ENCODE measurements around the gene SLIT3. TPM values are rescaled to one million over a fixed set of nuclear protein-coding genes. Genes with fewer than 3 reads are reported as not detected.

The SLIT3 gene
- total and polyA plus RNA-seq, 9 of the 15 experiments (the other 6 are each of a cell fraction or from before 2014, with no cell fraction given), result 0.01 to 0.04 TPM; not detected in 7

DNA sequence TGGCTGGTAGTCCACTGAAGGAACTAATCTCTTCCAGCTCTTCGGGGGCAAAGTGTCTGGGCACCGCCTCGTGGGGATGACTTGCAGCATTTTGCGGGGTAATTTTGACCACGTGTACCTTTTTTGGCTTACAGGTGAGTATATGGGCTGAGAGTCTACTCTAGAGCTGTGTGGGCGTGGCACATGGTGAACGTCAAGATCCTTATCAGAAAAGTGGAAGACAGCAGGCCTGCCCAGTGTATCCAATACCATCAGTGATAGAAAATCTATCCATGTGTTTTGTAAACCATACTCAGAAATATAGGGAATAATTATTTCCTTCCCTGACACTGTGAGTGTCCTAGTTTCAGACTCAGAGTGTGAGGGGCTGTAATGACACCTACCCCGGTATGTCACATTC is 148.5 kb downstream of the SLIT3 start:
- DNase-seq (ENCODE audit: extremely low read depth in 1 of 4, low spot score in 3 of 4) (no peak), FAIRE-seq (no peak), ATAC-seq (no peak)
- Histone ChIP-seq H3K4me1 (replicated peaks in 1 of 2; ENCODE audit: control insufficient read depth in 2 of 2, insufficient read depth in 2 of 2, low read length in 2 of 2) (no peaks in the 10 kb centered on the region), H3K9me1 (ENCODE audit: control insufficient read depth, insufficient read depth, low read length) (no peaks in the 10 kb centered on the region), H3K79me2 (ENCODE audit: control insufficient read depth, insufficient read depth, low read length) (no peaks in the 10 kb centered on the region), H3K27me3 (ENCODE audit: control insufficient read depth in 2 of 2, insufficient read depth in 2 of 2, low read length in 2 of 2) (no peaks in the 10 kb centered on the region), H3K4me2 (ENCODE audit: insufficient read depth, low read length) (no peak overlapping the region), H3K9ac (ENCODE audit: insufficient read depth in 1 of 2, low read depth in 2 of 2, low read length in 2 of 2) (no peak overlapping the region), H3K4me3 (no peak overlapping the region), H2AFZ (ENCODE audit: low read depth, low read length) (no peak overlapping the region), H3K9me3 (replicated peaks; ENCODE audit: control insufficient read depth, insufficient read depth, low read depth, low read length) (no peaks in the 10 kb centered on the region), H4K20me1 (replicated peaks; ENCODE audit: control insufficient read depth, insufficient read depth, low read length) (no peaks in the 10 kb centered on the region), H3K27ac (ENCODE audit: extremely low read depth, low read depth, low read length) (no peak overlapping the region), H3K36me3 (ENCODE audit: control insufficient read depth, insufficient read depth, low read length) (no peaks in the 10 kb centered on the region)
- BruUV-seq (replicated peaks), result no TSS peak
- intact Hi-C loops (cut with micrococcal nuclease), result no loop called here
- WGBS (ENCODE audit: insufficient coverage, low coverage, missing lambda C conversion rate), result under 1% methylated on average over 8 of the region's 8 CpGs
- in situ Hi-C loops (cut with MboI), result no loop called here
- CTCF ChIA-PET (ENCODE audit: low intra/inter-chr PET ratio), result no interaction called here
- POLR2A ChIA-PET, result no interaction called here
- TF ChIP-seq MYBL2 (IDR thresholded peaks at IDR 0.05; ENCODE audit: low read depth) (no peak), MYBL2 (CRISPR knock-in tag; IDR thresholded peaks at IDR 0.05; ENCODE audit: borderline replicate concordance) (no peak), NR2C1 (IDR thresholded peaks at IDR 0.05) (no peak), NR2C1 (tag; IDR thresholded peaks at IDR 0.05) (no peak), ZBED1 (IDR thresholded peaks at IDR 0.05) (no peak), SETDB1 (IDR thresholded peaks at IDR 0.05; ENCODE audit: low read length) (no peak), SOX6 (IDR thresholded peaks at IDR 0.05) (no peak), ZNF668 (CRISPR knock-in tag; IDR thresholded peaks at IDR 0.05) (no peak), ZBTB8A (IDR thresholded peaks at IDR 0.05; ENCODE audit: partially characterized antibody) (no peak), SNRNP70 (optimal IDR thresholded peaks at IDR 0.05; ENCODE audit: low read depth, low read length) (no peak), ZFP36 (IDR thresholded peaks at IDR 0.05; ENCODE audit: low read depth, low read length, partially characterized antibody) (no peak), MAFF (IDR thresholded peaks at IDR 0.05; ENCODE audit: low read length) (no peak), ZNF780A (CRISPR knock-in tag; IDR thresholded peaks at IDR 0.05) (no peak), ZNF12 (CRISPR knock-in tag; IDR thresholded peaks at IDR 0.05) (no peak), LCOR (CRISPR knock-in tag; IDR thresholded peaks at IDR 0.05) (no peak), HLTF (IDR thresholded peaks at IDR 0.05) (no peak)
- TF ChIP-seq, protein P1, sequence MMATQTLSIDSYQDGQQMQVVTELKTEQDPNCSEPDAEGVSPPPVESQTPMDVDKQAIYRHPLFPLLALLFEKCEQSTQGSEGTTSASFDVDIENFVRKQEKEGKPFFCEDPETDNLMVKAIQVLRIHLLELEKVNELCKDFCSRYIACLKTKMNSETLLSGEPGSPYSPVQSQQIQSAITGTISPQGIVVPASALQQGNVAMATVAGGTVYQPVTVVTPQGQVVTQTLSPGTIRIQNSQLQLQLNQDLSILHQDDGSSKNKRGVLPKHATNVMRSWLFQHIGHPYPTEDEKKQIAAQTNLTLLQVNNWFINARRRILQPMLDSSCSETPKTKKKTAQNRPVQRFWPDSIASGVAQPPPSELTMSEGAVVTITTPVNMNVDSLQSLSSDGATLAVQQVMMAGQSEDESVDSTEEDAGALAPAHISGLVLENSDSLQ (IDR thresholded peaks at IDR 0.05), result no peak
- TF ChIP-seq, protein P2, sequence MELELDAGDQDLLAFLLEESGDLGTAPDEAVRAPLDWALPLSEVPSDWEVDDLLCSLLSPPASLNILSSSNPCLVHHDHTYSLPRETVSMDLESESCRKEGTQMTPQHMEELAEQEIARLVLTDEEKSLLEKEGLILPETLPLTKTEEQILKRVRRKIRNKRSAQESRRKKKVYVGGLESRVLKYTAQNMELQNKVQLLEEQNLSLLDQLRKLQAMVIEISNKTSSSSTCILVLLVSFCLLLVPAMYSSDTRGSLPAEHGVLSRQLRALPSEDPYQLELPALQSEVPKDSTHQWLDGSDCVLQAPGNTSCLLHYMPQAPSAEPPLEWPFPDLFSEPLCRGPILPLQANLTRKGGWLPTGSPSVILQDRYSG (tag; conservative IDR thresholded peaks at IDR 0.05; ENCODE audit: low read depth), result no peak
